SK-N-SH (cell line): ENCODE measurements around the gene GMCL1. TPM values are rescaled to one million over a fixed set of nuclear protein-coding genes. Genes with fewer than 3 reads are reported as not detected.

Source experiments
- CTCF ChIA-PET: fragments of 300-600, 350-600 bp; formaldehyde crosslinking; extraction: SDS; loops from one replicate; lab custom pipeline; 2021; lab: Yijun Ruan, JAX
- POLR2A ChIA-PET: fragments of 350-600 bp; sonication (Branson Sonifier 250); formaldehyde crosslinking; extraction: SDS; loops from one replicate; lab custom pipeline; 2020; ENCODE audit warnings: antibody characterized with exemption, inconsistent platforms; lab: Yijun Ruan, JAX
- DNase-seq: peaks from one replicate; pipeline ENCODE4 v3.0.0; 2012
- H2AFZ ChIP-seq: fragments of 200-600 bp; sonication (generic); 2 replicates; pipeline ENCODE4 v1.8.1; 2016; ENCODE audit warnings: antibody characterized with exemption, mild to moderate bottlenecking, low read depth
- H3F3A ChIP-seq: fragments of 200-600 bp; sonication (generic); replicated peaks from 2 replicates; pipeline ENCODE3; 2016; ENCODE audit warnings: antibody characterized with exemption, mild to moderate bottlenecking; ENCODE audit not compliant: insufficient read depth
- H3K27ac ChIP-seq, 2 experiments: fragments of 200-500 bp in 1 of 2; fragments of 200-600 bp in 1 of 2; sonication (Bioruptor generic) in 1 of 2; sonication (generic), shearing (Covaris generic) in 1 of 2; 2 replicates each; pipeline versions ENCODE4 v1.5.1 to v1.6.1; 2014 to 2016; ENCODE audit warnings: low read depth in 2 of 2, inconsistent platforms in 1 of 2, low read length in 1 of 2, mild to moderate bottlenecking in 1 of 2, mixed read lengths in 1 of 2
- H3K27me3 ChIP-seq: fragments of 200-600 bp; sonication (generic), shearing (Covaris generic); 2 replicates; pipeline ENCODE4 v1.6.1; 2016; ENCODE audit warnings: mixed run types; ENCODE audit not compliant: insufficient read depth
- H3K36me3 ChIP-seq, 2 experiments: fragments of 200-500 bp in 1 of 2; fragments of 200-600 bp in 1 of 2; sonication (Bioruptor generic) in 1 of 2; sonication (generic) in 1 of 2; replicated peaks in 1 of 2; 2 replicates each; pipeline versions ENCODE3 to v1.5.1; 2014 to 2016; ENCODE audit warnings: low read length in 1 of 2, mild to moderate bottlenecking in 1 of 2; ENCODE audit not compliant: insufficient read depth in 2 of 2, control insufficient read depth in 1 of 2
- H3K4me1 ChIP-seq, 2 experiments: fragments of 200-500 bp in 1 of 2; fragments of 200-600 bp in 1 of 2; sonication (Bioruptor generic) in 1 of 2; sonication (generic), shearing (Covaris generic) in 1 of 2; 2 replicates each; pipeline versions ENCODE4 v1.5.1 to v1.6.1; 2014 to 2016; ENCODE audit warnings: low read depth in 1 of 2, low read length in 1 of 2, mixed run types in 1 of 2; ENCODE audit not compliant: insufficient read depth in 2 of 2, control insufficient read depth in 1 of 2
- H3K4me2 ChIP-seq: fragments of 200-600 bp; sonication (generic), shearing (Covaris generic); 2 replicates; pipeline ENCODE4 v1.6.1; 2017; ENCODE audit warnings: mixed run types
- H3K4me3 ChIP-seq, 2 experiments: fragments of 200-500 bp in 1 of 2; fragments of 200-600 bp in 1 of 2; sonication (Bioruptor generic) in 1 of 2; sonication (generic), shearing (Covaris generic) in 1 of 2; 2 replicates each; pipeline versions ENCODE4 v1.5.1 to v1.8.1; 2014 to 2016; ENCODE audit warnings: low read depth in 2 of 2, inconsistent platforms in 1 of 2, low read length in 1 of 2, mild to moderate bottlenecking in 1 of 2, mixed read lengths in 1 of 2, moderate library complexity in 1 of 2
- H3K79me2 ChIP-seq: fragments of 200-600 bp; sonication (generic); 2 replicates; pipeline ENCODE4 v1.8.1; 2017; ENCODE audit warnings: mild to moderate bottlenecking; ENCODE audit not compliant: insufficient read depth
- H3K9ac ChIP-seq: fragments of 200-600 bp; sonication (generic); 2 replicates; pipeline ENCODE4 v1.6.1; 2017; ENCODE audit warnings: mixed run types
- H3K9me2 ChIP-seq: fragments of 200-600 bp; sonication (generic); 2 replicates; pipeline ENCODE4 v1.6.1; 2017; ENCODE audit warnings: mixed run types
- H3K9me3 ChIP-seq: fragments of 200-600 bp; sonication (generic); 2 replicates; pipeline ENCODE4 v1.6.1; 2017; ENCODE audit warnings: mixed run types, mild to moderate bottlenecking, moderate library complexity
- H4K20me1 ChIP-seq: fragments of 200-600 bp; sonication (generic); 2 replicates; pipeline ENCODE4 v1.6.1; 2017; ENCODE audit warnings: mild to moderate bottlenecking, mixed run types; ENCODE audit not compliant: insufficient read depth
- ELF1 ChIP-seq: IDR thresholded peaks from 2 replicates; pipeline ENCODE4 v1.4.0; 2012
- FOSL2 ChIP-seq: IDR thresholded peaks from 2 replicates; pipeline ENCODE4 v1.4.0; 2012; ENCODE audit warnings: low read depth, mild to moderate bottlenecking, moderate library complexity, borderline replicate concordance
- JUND ChIP-seq: IDR thresholded peaks from 2 replicates; pipeline ENCODE4 v1.4.0; 2012
- MEF2A ChIP-seq: IDR thresholded peaks from 2 replicates; pipeline ENCODE4 v1.4.0; 2012; ENCODE audit warnings: low read depth, borderline replicate concordance
- MXI1 ChIP-seq: IDR thresholded peaks from 2 replicates; pipeline ENCODE4 v1.6.1; 2012; ENCODE audit warnings: mild to moderate bottlenecking, low read depth, low read length, improper control_type of control experiment
- REST ChIP-seq: IDR thresholded peaks from 2 replicates; pipeline ENCODE4 v1.6.1; 2012; ENCODE audit warnings: mild to moderate bottlenecking, low read depth, low read length, moderate library complexity
- TAF1 ChIP-seq: IDR thresholded peaks from 2 replicates; pipeline ENCODE4 v1.6.1; 2012; ENCODE audit warnings: low read depth, mild to moderate bottlenecking, low read length, moderate library complexity, borderline replicate concordance
- YY1 ChIP-seq: IDR thresholded peaks from 2 replicates; pipeline ENCODE4 v1.4.0; 2012; ENCODE audit warnings: low read depth, mild to moderate bottlenecking
- ZBTB33 ChIP-seq: IDR thresholded peaks from 2 replicates; pipeline ENCODE4 v1.4.0; 2012; ENCODE audit warnings: low read depth, borderline replicate concordance
- WGBS: methylation state at CpG from one replicate; pipeline ENCODE4 v1.1.6; 2017; ENCODE audit warnings: low lambda C conversion rate; 5-methylcytosine and 5-hydroxymethylcytosine counted together
- polyA plus RNA-seq, 3 experiments: library from polyadenylated mRNA; depleted of rRNA; stranded (reverse); fragments of >200 nt; gene quantifications; 2 replicates each; pipeline ENCODE4 v1.2.3, GENCODE V29; 2012
- TF ChIP-seq, protein P1 (sequence below): IDR thresholded peaks from 2 replicates; pipeline ENCODE4 v1.4.0; 2012; ENCODE audit warnings: low read depth

GMCL1 gene
- polyA plus RNA-seq, 1 of the 3 experiments (the other 2 are of a cell fraction), result 6.2 TPM

GRCh38 chr2:69917852-69918251 is 88.4 kb downstream of the GMCL1 start:
- Histone ChIP-seq H3K9ac (peak overlapping the region; percentile 1; the same call in 1 of the 2 replicates), H3K27me3 (no peaks in the 10 kb centered on the region), H3K27ac (peak overlapping the region in 1 of 2 experiments; percentile 65; a peak in 2 of 4 replicates), H3K4me2 (no peak overlapping the region), H3K9me3 (no peaks in the 10 kb centered on the region), H3K4me3 (no peak overlapping the region), H2AFZ (peak overlapping the region; percentile 44), H3F3A (peaks cover 11% of the 10 kb centered on the region), H3K4me1 (peaks cover 2 to 7% of the 10 kb centered on the region in 2 experiments; a peak in 3 of 4 replicates), H3K79me2 (peaks cover 10% of the 10 kb centered on the region; the same call in 1 of the 2 replicates), H4K20me1 (no peaks in the 10 kb centered on the region), H3K36me3 (peaks cover 9 to 34% of the 10 kb centered on the region in 2 experiments), H3K9me2 (no peaks in the 10 kb centered on the region)
- WGBS, result 45% methylated on average over 3 of the region's 3 CpGs
- POLR2A ChIA-PET, result no interaction called here
- CTCF ChIA-PET, result interaction anchor here (7.2 kb wide), 1 partner anchor 153 kb away, joined by 74 read pairs; no protein-coding TSS in a partner anchor
- DNase-seq, result no peak
- TF ChIP-seq FOSL2 (peak; percentile 35; the same call in 1 of the 2 replicates), TAF1 (no peak; the same call in 1 of the 2 replicates), REST (no peak), JUND (0 out of 2 replicates have a peak, but pooled peaks have one; percentile 30)

GRCh38 chr2:69918401-69918800 is 88.9 kb downstream of the GMCL1 start:
- ChIA-PET POLR2A (no interaction called here), CTCF (interaction anchor here (7.2 kb wide), 1 partner anchor 153 kb away, joined by 74 read pairs; no protein-coding TSS in a partner anchor)
- TF ChIP-seq ZBTB33, result no peak
- no peak for TF ChIP-seq MEF2A
- no peak for TF ChIP-seq MXI1
- no peak for TF ChIP-seq ELF1
- TF ChIP-seq FOSL2, result no peak
- TF ChIP-seq, protein P1, sequence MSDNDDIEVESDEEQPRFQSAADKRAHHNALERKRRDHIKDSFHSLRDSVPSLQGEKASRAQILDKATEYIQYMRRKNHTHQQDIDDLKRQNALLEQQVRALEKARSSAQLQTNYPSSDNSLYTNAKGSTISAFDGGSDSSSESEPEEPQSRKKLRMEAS, result no peak
- TF ChIP-seq YY1, result no peak
- Histone ChIP-seq H3K4me1 (peaks cover 2 to 7% of the 10 kb centered on the region in 2 experiments; a peak in 3 of 4 replicates), H3K27ac (peak overlapping the region in 1 of 2 experiments; percentile 65; a peak in 2 of 4 replicates), H3K9me2 (no peaks in the 10 kb centered on the region), H3K9ac (peak overlapping the region; percentile 1; the same call in 1 of the 2 replicates), H4K20me1 (no peaks in the 10 kb centered on the region), H3K79me2 (peaks cover 10% of the 10 kb centered on the region; the same call in 1 of the 2 replicates), H3K36me3 (peaks cover 12 to 29% of the 10 kb centered on the region in 2 experiments), H3F3A (peaks cover 11% of the 10 kb centered on the region), H2AFZ (peak overlapping the region; percentile 44; the same call in 1 of the 2 replicates), H3K9me3 (no peaks in the 10 kb centered on the region), H3K27me3 (no peaks in the 10 kb centered on the region), H3K4me3 (no peak overlapping the region), H3K4me2 (no peak overlapping the region)
- DNase-seq, result no peak
- WGBS, result 35% methylated on average over 3 of the region's 3 CpGs
